Endothelial cell of coronary artery (primary cell): ENCODE results near the gene TAL1. TPM values are rescaled to one million over a fixed set of nuclear protein-coding genes. Genes with fewer than 3 reads are reported as not detected.

ENCODE experiments used
- total RNA-seq: library from RNA; depleted of rRNA; stranded (reverse); fragments of >200 nt; gene quantifications from 2 replicates; pipeline ENCODE4 v1.2.3, GENCODE V29; 2014

TAL1 gene
- 25.4 and 30.3 TPM in 2 replicates for total RNA-seq

DNA sequence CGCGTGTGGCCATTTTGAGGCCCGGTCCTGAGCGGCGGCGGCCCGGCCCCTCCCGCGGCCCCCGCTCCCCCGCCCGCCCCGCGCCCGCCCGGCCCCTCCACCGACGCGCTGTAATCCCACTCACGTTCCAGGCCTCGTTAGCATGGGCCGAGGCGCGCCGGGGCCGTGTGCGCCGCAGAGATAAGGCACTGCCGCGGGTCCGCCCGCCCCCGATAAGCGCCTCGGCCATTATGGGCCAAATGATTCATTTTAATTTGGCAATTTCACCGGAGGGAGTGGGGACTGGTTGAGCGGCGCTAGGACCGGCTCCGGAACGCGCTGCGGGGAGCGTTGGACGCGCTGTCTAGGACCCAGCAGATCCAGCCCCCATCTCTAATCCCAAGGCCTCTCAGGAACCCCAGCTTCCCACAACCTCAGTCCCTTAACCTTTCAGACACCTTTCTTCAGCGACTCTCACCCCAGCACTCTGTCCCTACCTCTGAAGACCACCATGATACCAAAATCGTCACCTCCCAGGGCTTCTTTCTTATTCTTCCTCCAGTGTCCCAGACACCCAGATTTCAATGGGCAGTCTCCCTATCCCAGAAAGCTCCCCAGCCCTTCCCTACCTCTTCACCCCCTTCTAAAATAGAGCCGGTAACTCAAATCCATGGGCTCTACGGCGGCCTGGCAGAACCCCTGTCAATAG is at the start of gene TAL1:
TSS of gene TAL1 (minus strand) at position 39 of the 688 bp plus-strand sequence. CDS start 6,337 bp downstream, outside the sequence.

DNA sequence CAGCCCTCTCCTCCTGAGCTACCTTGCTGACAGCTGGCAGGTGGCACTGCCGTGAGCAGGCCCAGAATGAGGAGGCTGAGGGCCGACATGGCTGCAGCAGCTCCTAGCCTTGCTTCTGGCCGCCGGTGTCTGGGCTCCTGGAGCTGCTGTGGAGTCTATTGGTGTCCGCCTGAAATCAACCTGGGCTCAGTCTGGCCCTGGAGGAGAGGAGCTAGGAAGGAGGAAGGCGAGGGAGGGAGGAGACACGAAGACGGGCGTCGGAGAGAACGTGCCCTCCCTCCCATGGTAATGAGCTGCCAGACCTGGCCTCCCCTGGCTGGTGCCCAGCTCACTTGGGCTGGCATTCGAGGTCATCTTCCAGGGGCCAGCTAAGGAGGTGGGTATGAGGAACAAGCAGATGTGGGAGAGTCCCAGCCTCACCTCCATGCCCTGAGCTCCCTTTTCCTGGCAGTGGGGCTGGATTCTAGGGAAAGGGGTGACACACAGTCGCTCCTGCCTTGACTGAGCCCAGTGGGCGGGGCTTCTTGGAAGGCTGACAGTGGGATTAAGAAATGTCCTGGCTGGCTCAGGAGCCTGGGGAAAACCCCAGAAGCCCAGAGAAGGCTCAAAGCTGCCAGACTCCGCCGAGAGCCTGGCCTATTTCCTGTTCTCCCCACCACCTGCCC is 42.0 kb downstream of the TAL1 start, which contains the start of gene PDZK1IP1:
TSS of gene PDZK1IP1 (minus strand) at position 193 of the 665 bp plus-strand sequence. CDS start at position 89, 104 bp downstream.

Other genes starting within 250 kb of the TAL1 start
- 0.85 and 1.7 TPM in 2 replicates for gene CYP4X1, start 208.6 kb downstream of the TAL1 start, total RNA-seq
- not detected in 2 replicates for gene CYP4Z1, start 165.0 kb downstream of the TAL1 start, total RNA-seq
- gene CYP4A22, start 94.8 kb downstream of the TAL1 start, total RNA-seq: not detected in 2 replicates
- 0.09 TPM in 1 of 2 replicates, not detected in the other for gene PDZK1IP1, start 42.2 kb downstream of the TAL1 start, total RNA-seq
- gene STIL, start 81.9 kb upstream of the TAL1 start, total RNA-seq: 3.9 and 8.5 TPM in 2 replicates
- gene CMPK1, start 101.6 kb upstream of the TAL1 start, total RNA-seq: 90.9 and 102 TPM in 2 replicates
- not detected in 2 replicates for gene FOXE3, start 184.1 kb upstream of the TAL1 start, total RNA-seq
- under 0.01 and 0.09 TPM in 2 replicates for gene FOXD2, start 205.8 kb upstream of the TAL1 start, total RNA-seq